Right hindlimb (tissue), 1 donor: Measurements from ENCODE around the gene ZSWIM1.

ENCODE experiments used
- DNase-seq: peaks from one replicate; pipeline ENCODE4 v3.0.0-alpha.2; 2018

Gene ZSWIM1

DNA sequence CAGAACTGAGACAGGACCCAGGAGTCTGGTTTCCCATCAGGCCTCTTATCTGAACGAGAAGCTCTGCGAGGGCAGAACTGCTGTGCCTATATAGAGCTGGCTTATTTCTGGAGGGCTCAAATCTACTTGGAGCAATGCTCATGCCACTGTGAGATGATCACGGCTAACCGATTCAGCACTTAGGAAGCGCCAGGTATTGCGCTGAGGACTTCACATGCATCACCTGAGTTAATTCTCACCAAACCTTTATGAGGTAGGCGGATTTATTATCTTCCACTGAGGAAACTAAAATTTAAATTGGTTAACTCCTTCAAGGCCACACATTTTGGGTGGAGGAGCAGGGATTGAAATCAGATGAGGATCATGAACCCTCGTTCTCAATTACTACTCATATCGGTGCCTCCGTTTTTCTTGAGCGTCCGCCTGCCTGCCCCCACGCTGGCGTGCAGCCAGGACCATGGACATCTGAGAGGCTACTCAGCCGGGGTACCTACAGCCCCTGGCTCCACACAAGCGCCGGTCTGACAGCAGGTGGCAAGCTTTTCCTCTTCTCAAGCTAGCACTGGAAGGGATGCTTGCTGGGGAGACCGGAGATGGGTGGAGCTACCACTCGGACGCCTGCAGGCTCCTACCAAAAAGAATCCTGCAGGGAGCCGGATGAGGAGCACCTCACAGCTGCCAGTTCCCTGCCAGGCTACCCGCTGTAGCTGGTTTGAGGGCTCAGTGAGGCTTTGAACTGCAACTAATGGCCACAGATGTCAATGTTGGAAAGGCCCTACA, 52.4 kb downstream of the ZSWIM1 start:
- peak; percentile 75 for DNase-seq

- peak; percentile 89 for DNase-seq
Observed at GRCh38 chr20:45934046-45934585, 53.1 kb downstream of the ZSWIM1 start.
